ENCODE measurements around the gene C10orf90.
"Not testable (repeated sequence)": the region's sequence is repeated elsewhere in the genome, so short reads cannot be mapped to it uniquely, and the experiment has no call there.

C10orf90 gene

GRCh38 chr10:126391192-126391885 lies 279.2 kb downstream of the C10orf90 start:
- no peak for DNase-seq (ENCODE audit: low read depth)

GRCh38 chr10:126390324-126390723 lies 280.2 kb downstream of the C10orf90 start:
- DNase-seq (ENCODE audit: low read depth): no peak

GRCh38 chr10:126387931-126388911 lies 282.3 kb downstream of the C10orf90 start, which contains the start of gene ADAM12:
ADAM12 (minus strand) TSS chr10:126388477; CDS start chr10:126388145, 332 bp downstream.
- DNase-seq (ENCODE audit: low read depth): peak; percentile 75

- DNase-seq (ENCODE audit: low read depth): peak; percentile 79
These were observed 283.2 kb downstream of the C10orf90 start for GRCh38 chr10:126387041-126387921.

GRCh38 chr10:126384269-126384873 lies 286.1 kb downstream of the C10orf90 start:
- peak; percentile 94 for DNase-seq (ENCODE audit: low read depth)

- DNase-seq (ENCODE audit: low read depth): peak; percentile 58
These were observed 290.0 kb downstream of the C10orf90 start for GRCh38 chr10:126380352-126381076.

- not testable (repeated sequence) for DNase-seq (ENCODE audit: low read depth)
These were observed 291.3 kb downstream of the C10orf90 start for GRCh38 chr10:126379166-126379565.

- peak; percentile 72 for DNase-seq (ENCODE audit: low read depth)
These were observed 293.5 kb downstream of the C10orf90 start for GRCh38 chr10:126376956-126377355.

GRCh38 chr10:126375926-126376554 lies 294.5 kb downstream of the C10orf90 start:
- DNase-seq (ENCODE audit: low read depth): no peak

GRCh38 chr10:126375299-126375698 lies 295.2 kb downstream of the C10orf90 start:
- no peak for DNase-seq (ENCODE audit: low read depth)

Measured in EH (cell line).